Measurements from ENCODE around the gene SS18L1. TPM values are rescaled to one million over a fixed set of nuclear protein-coding genes. Genes with fewer than 3 reads are reported as not detected.
A peak's percentile ranks its signal among the peaks of the same experiment; 100 is the strongest.

SS18L1 gene
- total RNA-seq, 1 experiment from 2014 or later = 17.9 TPM

- H3K27ac ChIP-seq (ENCODE audit: low read length) = no peak overlapping the region
- DNase-seq (no peak), ATAC-seq (no peak)
- ChIA-PET CTCF (no interaction called here), POLR2A (ENCODE audit: unreplicated experiment) (no interaction called here)
- H2AFZ ChIP-seq (ENCODE audit: low read length) = no peak overlapping the region
- H3K79me2 ChIP-seq (ENCODE audit: low read length) = peaks cover 97% of the 10 kb centered on the region
- H3K27me3 ChIP-seq (ENCODE audit: low read length) = no peaks in the 10 kb centered on the region
- BruUV-seq (replicated peaks) = no TSS peak
- peaks cover 15% of the 10 kb centered on the region for H3K36me3 ChIP-seq (ENCODE audit: low read depth, low read length)
- H4K20me1 ChIP-seq (ENCODE audit: low read length) = peaks cover 53% of the 10 kb centered on the region
- H3K9me3 ChIP-seq (ENCODE audit: low read length) = no peaks in the 10 kb centered on the region
- no peak for TF ChIP-seq EZH2 (IDR thresholded peaks at IDR 0.05; ENCODE audit: low read length, unreplicated experiment)
- TF ChIP-seq EZH2phosphoT487 (IDR thresholded peaks at IDR 0.05; ENCODE audit: borderline replicate concordance, low read length) = no peak
- no peak for TF ChIP-seq CTCF (conservative IDR thresholded peaks at IDR 0.05; ENCODE audit: low read depth, low read length)
- H3F3A ChIP-seq (ENCODE audit: low read length, unreplicated experiment) = no peaks in the 10 kb centered on the region
- no peak overlapping the region for H3K4me2 ChIP-seq (ENCODE audit: low read length)
- no peak overlapping the region for H3K4me3 ChIP-seq (ENCODE audit: low read length)
- H3K9ac ChIP-seq (ENCODE audit: low read length) = no peak overlapping the region
- H3K4me1 ChIP-seq (ENCODE audit: insufficient read depth, low read length) = peaks cover 18% of the 10 kb centered on the region
- intact Hi-C loops (cut with micrococcal nuclease) = no loop called here
- no peaks in the 10 kb centered on the region for H3K9me2 ChIP-seq (replicated peaks; ENCODE audit: low read length)
Observed at GRCh38 chr20:62151835-62152364, 8.3 kb downstream of the SS18L1 start.

DNA sequence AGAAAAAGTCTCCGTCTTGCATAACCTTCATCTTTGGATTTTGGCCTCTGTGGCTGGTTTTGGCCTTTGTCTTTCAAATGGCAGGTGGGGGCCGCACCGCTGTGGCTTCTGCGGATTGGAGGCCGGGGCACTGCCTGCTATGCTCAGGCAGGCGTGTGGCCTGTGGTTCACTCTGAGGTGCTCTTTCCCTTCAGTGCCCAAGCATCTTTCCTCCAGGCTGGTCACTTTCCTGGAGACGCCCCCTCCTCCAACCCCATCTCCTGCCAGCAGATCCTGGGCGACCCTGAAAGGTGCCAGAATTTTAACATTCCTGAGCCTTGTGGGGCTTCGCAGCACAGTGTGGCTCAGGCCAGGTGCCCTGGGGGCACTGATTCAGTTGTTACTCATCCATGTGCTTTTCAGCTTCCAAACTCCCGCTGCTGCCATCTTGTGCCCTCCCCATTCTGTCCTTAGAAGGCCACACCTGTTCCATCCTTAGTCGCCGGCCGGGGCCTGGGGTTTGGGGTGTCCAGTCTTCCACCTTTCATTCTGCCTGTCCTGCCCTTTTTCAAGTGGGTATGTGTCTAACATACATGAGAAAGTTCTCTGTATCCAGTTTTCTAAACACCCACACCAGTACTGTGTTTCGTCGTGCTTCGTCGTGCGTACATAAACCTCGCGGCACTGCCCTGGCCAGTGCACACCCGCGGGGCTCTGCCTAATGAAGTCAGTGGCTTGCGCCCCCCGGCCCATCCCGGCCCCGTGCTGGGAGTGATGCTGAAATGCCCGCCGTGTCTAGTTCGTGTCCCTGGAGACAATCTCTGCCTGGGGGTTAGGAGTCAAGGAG, 12.1 kb downstream of the SS18L1 start:
- TF ChIP-seq EZH2phosphoT487 (IDR thresholded peaks at IDR 0.05; ENCODE audit: borderline replicate concordance, low read length) (no peak), CTCF (conservative IDR thresholded peaks at IDR 0.05; ENCODE audit: low read depth, low read length) (no peak; the same call in 1 of the 2 replicates), EZH2 (IDR thresholded peaks at IDR 0.05; ENCODE audit: low read length, unreplicated experiment) (no peak)
- Histone ChIP-seq H3F3A (ENCODE audit: low read length, unreplicated experiment) (no peaks in the 10 kb centered on the region), H3K9ac (ENCODE audit: low read length) (no peak overlapping the region), H3K9me2 (replicated peaks; ENCODE audit: low read length) (no peaks in the 10 kb centered on the region), H3K4me3 (ENCODE audit: low read length) (no peak overlapping the region), H4K20me1 (ENCODE audit: low read length) (peaks cover 30% of the 10 kb centered on the region), H3K36me3 (ENCODE audit: low read depth, low read length) (peaks cover 15% of the 10 kb centered on the region), H3K27ac (ENCODE audit: low read length) (peak overlapping the region; percentile 16; the same call in 1 of the 2 replicates), H3K4me1 (ENCODE audit: insufficient read depth, low read length) (peaks cover 27% of the 10 kb centered on the region), H2AFZ (ENCODE audit: low read length) (no peak overlapping the region), H3K9me3 (ENCODE audit: low read length) (no peaks in the 10 kb centered on the region), H3K27me3 (ENCODE audit: low read length) (no peaks in the 10 kb centered on the region), H3K79me2 (ENCODE audit: low read length) (peaks cover 84% of the 10 kb centered on the region), H3K4me2 (ENCODE audit: low read length) (peak overlapping the region; percentile 40)
- DNase-seq (peak; percentile 98), ATAC-seq (peak; percentile 83)
- ChIA-PET POLR2A (ENCODE audit: unreplicated experiment) (no interaction called here), CTCF (interaction anchor here (0.7 kb wide), 1 partner anchor 34 kb away, joined by 4 read pairs; no protein-coding TSS in a partner anchor)
- BruUV-seq (replicated peaks) = no TSS peak
- intact Hi-C loops (cut with micrococcal nuclease) = no loop called here

DNA sequence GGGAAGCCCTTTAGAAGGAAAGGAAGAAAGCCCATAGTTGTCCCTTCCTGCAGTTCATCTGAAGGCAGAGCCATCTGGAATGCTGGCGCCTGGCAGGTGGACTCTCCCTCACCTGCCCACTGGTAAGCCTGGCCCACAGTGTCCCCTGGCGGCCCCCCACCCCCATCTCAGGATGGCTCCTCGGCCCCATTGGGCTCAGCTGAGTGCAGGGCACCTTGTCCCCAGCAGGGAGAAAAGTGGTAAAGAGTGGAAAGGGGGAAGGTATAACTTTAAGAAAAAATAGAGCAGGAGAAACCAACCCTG, 12.6 kb downstream of the SS18L1 start:
- Histone ChIP-seq H3K9me2 (replicated peaks; ENCODE audit: low read length) (no peaks in the 10 kb centered on the region), H3F3A (ENCODE audit: low read length, unreplicated experiment) (no peaks in the 10 kb centered on the region), H3K4me3 (ENCODE audit: low read length) (no peak overlapping the region), H4K20me1 (ENCODE audit: low read length) (peaks cover 30% of the 10 kb centered on the region), H3K4me2 (ENCODE audit: low read length) (no peak overlapping the region), H3K9ac (ENCODE audit: low read length) (no peak overlapping the region), H3K9me3 (ENCODE audit: low read length) (no peaks in the 10 kb centered on the region), H3K79me2 (ENCODE audit: low read length) (peaks cover 78% of the 10 kb centered on the region), H3K27ac (ENCODE audit: low read length) (no peak overlapping the region), H3K27me3 (ENCODE audit: low read length) (no peaks in the 10 kb centered on the region), H2AFZ (ENCODE audit: low read length) (no peak overlapping the region), H3K4me1 (ENCODE audit: insufficient read depth, low read length) (peaks cover 31% of the 10 kb centered on the region), H3K36me3 (ENCODE audit: low read depth, low read length) (peaks cover 15% of the 10 kb centered on the region)
- no peak for TF ChIP-seq EZH2 (IDR thresholded peaks at IDR 0.05; ENCODE audit: low read length, unreplicated experiment)
- no peak for TF ChIP-seq EZH2phosphoT487 (IDR thresholded peaks at IDR 0.05; ENCODE audit: borderline replicate concordance, low read length)
- TF ChIP-seq CTCF (conservative IDR thresholded peaks at IDR 0.05; ENCODE audit: low read depth, low read length) = no peak
- POLR2A ChIA-PET (ENCODE audit: unreplicated experiment) = no interaction called here
- intact Hi-C loops (cut with micrococcal nuclease) = no loop called here
- no TSS peak for BruUV-seq (replicated peaks)
- DNase-seq (no peak), ATAC-seq (no peak)
- CTCF ChIA-PET = no interaction called here
